ENCODE measurements around the gene CORO2A. TPM values are rescaled to one million over a fixed set of nuclear protein-coding genes. Genes with fewer than 3 reads are reported as not detected.
"Not testable (repeated sequence)": the region's sequence is repeated elsewhere in the genome, so short reads cannot be mapped to it uniquely, and the experiment has no call there.

Gene CORO2A
- total and polyA plus RNA-seq, 2 donors, result 5.1 to 7.5 TPM

GRCh38 chr9:98078895-98079294, 113.5 kb downstream of the CORO2A start:
- H3K4me1 ChIP-seq (ENCODE audit: control insufficient read depth in 2 of 2, insufficient read depth in 2 of 2, low read length in 2 of 2), result peaks cover 10 to 24% of the 10 kb centered on the region in 2 donors
- 96% methylated on average over 5 of the region's 5 CpGs for WGBS

DNA sequence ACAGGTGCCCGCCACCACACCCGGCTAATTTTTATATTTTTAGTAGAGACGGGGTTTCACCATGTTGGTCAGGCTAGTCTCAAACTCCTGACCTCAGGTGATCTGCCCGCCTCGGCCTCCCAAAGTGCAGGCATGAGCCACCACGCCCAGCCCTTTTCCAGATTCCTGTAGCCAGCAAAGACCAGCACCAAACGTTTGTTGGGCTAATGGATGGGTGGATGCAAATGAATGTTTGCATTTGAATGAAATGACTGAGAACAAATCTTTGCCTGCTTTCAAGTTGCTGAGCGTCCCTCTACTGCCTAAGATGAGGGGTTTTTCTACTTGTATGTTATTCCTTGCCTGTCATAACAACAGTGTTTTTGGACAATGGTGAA, 115.9 kb downstream of the CORO2A start:
- H3K27me3 ChIP-seq (ENCODE audit: control insufficient read depth in 2 of 2, insufficient read depth in 1 of 2, low read length in 1 of 2); H3K9me3 ChIP-seq (ENCODE audit: control insufficient read depth in 2 of 2, insufficient read depth in 1 of 2, low read length in 1 of 2); H3K27ac ChIP-seq (ENCODE audit: low read depth in 1 of 2, low read length in 1 of 2); DNase-seq (ENCODE audit: low read depth in 6 of 9, low spot score in 9 of 9); H3K4me3 ChIP-seq (ENCODE audit: low read length in 2 of 2): not testable (repeated sequence)
- Histone ChIP-seq H3K36me3 (ENCODE audit: control insufficient read depth in 2 of 2, insufficient read depth in 2 of 2, low read length in 1 of 2) (peaks cover 17 to 22% of the 10 kb centered on the region in 2 donors), H3K4me1 (ENCODE audit: control insufficient read depth in 2 of 2, insufficient read depth in 2 of 2, low read length in 2 of 2) (peaks cover 15 to 24% of the 10 kb centered on the region in 2 donors)
- WGBS, result 97% methylated on average over 8 of the region's 8 CpGs

More at GRCh38 chr9:98078895-98079294, 113.5 kb downstream of the CORO2A start:
- Histone ChIP-seq H3K27ac (ENCODE audit: low read depth in 1 of 2, low read length in 1 of 2) (no peak overlapping the region), H3K9me3 (ENCODE audit: control insufficient read depth in 2 of 2, insufficient read depth in 1 of 2, low read length in 1 of 2) (no peaks in the 10 kb centered on the region), H3K27me3 (ENCODE audit: control insufficient read depth in 2 of 2, insufficient read depth in 1 of 2, low read length in 1 of 2) (no peaks in the 10 kb centered on the region), H3K36me3 (ENCODE audit: control insufficient read depth in 2 of 2, insufficient read depth in 2 of 2, low read length in 1 of 2) (peaks cover 36 to 41% of the 10 kb centered on the region in 2 donors), H3K4me3 (ENCODE audit: low read length in 2 of 2) (no peak overlapping the region)
- DNase-seq (ENCODE audit: low read depth in 6 of 9, low spot score in 9 of 9), result no peak

DNA sequence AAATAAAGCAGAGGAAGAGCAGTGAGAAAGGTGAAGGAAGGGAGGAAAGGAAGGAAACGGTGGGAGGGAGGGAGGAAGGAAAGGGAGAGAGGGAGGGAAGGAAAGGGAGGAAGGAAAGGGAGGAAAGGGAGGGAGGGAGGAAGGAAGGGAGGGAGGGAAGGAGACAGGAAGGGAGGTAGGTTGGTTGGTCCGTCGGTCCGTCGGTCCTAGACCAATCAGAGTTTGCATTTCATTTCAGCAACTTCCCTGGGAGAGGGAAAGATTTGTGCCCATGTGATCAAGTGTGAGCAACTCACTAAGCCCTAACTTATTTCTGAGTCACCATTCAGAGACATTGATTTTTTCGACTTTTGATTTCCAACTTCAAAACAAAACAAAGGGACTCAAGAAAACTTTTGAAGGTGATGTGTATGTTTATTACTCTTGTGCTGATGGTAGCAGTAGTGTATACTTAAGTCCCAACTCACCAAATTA, 117.1 kb downstream of the CORO2A start:
- Histone ChIP-seq H3K27me3 (ENCODE audit: control insufficient read depth in 2 of 2, insufficient read depth in 1 of 2, low read length in 1 of 2) (no peaks in the 10 kb centered on the region), H3K36me3 (ENCODE audit: control insufficient read depth in 2 of 2, insufficient read depth in 2 of 2, low read length in 1 of 2) (peaks cover 8 to 11% of the 10 kb centered on the region in 2 donors), H3K9me3 (ENCODE audit: control insufficient read depth in 2 of 2, insufficient read depth in 1 of 2, low read length in 1 of 2) (no peaks in the 10 kb centered on the region), H3K4me3 (ENCODE audit: low read length in 2 of 2) (no peak overlapping the region), H3K27ac (ENCODE audit: low read depth in 1 of 2, low read length in 1 of 2) (peak overlapping the region; percentile 84 to 85), H3K4me1 (ENCODE audit: control insufficient read depth in 2 of 2, insufficient read depth in 2 of 2, low read length in 2 of 2) (peaks cover 15 to 24% of the 10 kb centered on the region in 2 donors)
- WGBS, result 79% methylated on average over 6 of the region's 6 CpGs
- DNase-seq (ENCODE audit: low read depth in 6 of 9, low spot score in 9 of 9), result no peak

DNA sequence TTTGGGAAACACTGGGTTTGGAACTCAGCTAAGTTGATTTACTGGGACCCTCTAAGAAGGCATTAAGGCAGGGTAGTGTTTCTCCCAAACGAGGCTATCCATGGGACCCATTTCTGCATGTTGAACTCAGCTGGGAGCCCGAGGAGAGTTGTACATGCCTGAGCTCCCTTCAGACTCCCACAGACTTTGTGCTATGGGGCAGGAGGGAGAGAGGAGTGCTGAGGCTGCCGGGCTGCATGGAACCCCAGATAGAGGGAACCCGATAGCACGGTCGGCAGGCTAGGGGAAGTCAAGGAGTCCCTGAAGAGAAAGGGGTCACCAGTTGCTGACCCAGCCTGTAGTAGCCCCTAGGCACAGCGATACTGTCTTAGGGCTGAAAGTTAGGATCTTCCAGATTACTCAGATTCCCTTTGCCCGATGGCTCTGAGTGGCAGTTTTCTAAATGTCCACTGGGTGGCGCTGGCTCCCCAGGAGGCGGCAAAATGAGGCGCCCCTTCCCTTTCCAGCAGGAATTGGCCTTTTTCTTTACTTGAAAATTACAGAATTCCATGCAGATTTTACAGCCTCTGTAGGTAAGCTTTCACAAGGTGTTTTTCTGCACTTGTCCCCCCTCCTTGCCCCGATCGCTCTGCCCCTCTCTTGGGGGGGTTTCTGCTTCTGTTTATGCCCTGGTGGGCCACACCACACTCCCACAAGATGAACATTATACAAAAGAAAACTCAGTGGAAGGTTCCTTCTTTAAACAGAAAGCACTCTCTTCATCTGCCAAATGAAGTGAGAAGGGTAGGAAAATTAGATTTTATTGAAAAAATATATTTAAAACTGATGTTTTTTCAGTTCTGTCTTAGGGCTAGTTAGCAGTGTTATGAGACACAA, 118.1 kb downstream of the CORO2A start:
- 50% methylated on average over 13 of the region's 13 CpGs for WGBS
- Histone ChIP-seq H3K36me3 (ENCODE audit: control insufficient read depth in 2 of 2, insufficient read depth in 2 of 2, low read length in 1 of 2) (peaks cover 6% of the 10 kb centered on the region in 2 donors), H3K4me3 (ENCODE audit: low read length in 2 of 2) (no peak overlapping the region), H3K4me1 (ENCODE audit: control insufficient read depth in 2 of 2, insufficient read depth in 2 of 2, low read length in 2 of 2) (peaks cover 15 to 24% of the 10 kb centered on the region in 2 donors), H3K9me3 (ENCODE audit: control insufficient read depth in 2 of 2, insufficient read depth in 1 of 2, low read length in 1 of 2) (no peaks in the 10 kb centered on the region), H3K27me3 (ENCODE audit: control insufficient read depth in 2 of 2, insufficient read depth in 1 of 2, low read length in 1 of 2) (no peaks in the 10 kb centered on the region), H3K27ac (ENCODE audit: low read depth in 1 of 2, low read length in 1 of 2) (peak overlapping the region; percentile 34 to 84)
- peak in 6 of 9 donors; percentile 46 to 79 (median 68) for DNase-seq (ENCODE audit: low read depth in 6 of 9, low spot score in 9 of 9)

DNA sequence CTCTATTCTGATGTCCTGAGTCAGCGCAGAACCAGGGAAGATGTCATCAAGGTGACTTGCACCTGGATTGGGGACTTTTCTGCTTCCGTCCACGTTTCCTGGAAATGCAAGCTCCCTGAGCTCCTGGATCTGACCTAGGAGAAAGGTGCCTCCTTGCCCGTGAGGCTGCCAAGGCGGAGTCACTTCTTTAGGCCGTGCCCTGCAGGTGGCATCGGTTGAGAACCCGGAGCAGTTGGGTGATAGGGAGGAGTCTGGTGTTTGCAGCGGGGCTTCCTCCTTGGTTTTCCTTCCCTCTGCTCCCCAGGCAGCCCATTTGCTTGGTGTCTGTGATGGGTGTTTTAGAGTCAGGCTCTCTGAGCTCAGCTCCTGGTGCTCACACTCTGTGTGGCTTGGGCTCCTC, 120.7 kb downstream of the CORO2A start:
- Histone ChIP-seq H3K4me1 (ENCODE audit: control insufficient read depth in 2 of 2, insufficient read depth in 2 of 2, low read length in 2 of 2) (peaks cover 15 to 24% of the 10 kb centered on the region in 2 donors), H3K27me3 (ENCODE audit: control insufficient read depth in 2 of 2, insufficient read depth in 1 of 2, low read length in 1 of 2) (no peaks in the 10 kb centered on the region), H3K36me3 (ENCODE audit: control insufficient read depth in 2 of 2, insufficient read depth in 2 of 2, low read length in 1 of 2) (no peaks in the 10 kb centered on the region), H3K9me3 (ENCODE audit: control insufficient read depth in 2 of 2, insufficient read depth in 1 of 2, low read length in 1 of 2) (no peaks in the 10 kb centered on the region), H3K4me3 (ENCODE audit: low read length in 2 of 2) (no peak overlapping the region), H3K27ac (ENCODE audit: low read depth in 1 of 2, low read length in 1 of 2) (no peak overlapping the region)
- DNase-seq (ENCODE audit: low read depth in 6 of 9, low spot score in 9 of 9), result no peak
- 63% methylated on average over 9 of the region's 9 CpGs for WGBS

Other genes with a start within 250 kb of the CORO2A start
- 44.7 TPM for gene ANP32B, start 209.3 kb downstream of the CORO2A start, total RNA-seq
- 191 TPM for gene ANP32B, start 209.3 kb downstream of the CORO2A start, polyA plus RNA-seq
- 36.3 TPM for gene NANS, start 135.9 kb downstream of the CORO2A start, total RNA-seq
- gene NANS, start 135.9 kb downstream of the CORO2A start, polyA plus RNA-seq, result 38.0 TPM
- gene TRIM14, start 73.4 kb downstream of the CORO2A start, total RNA-seq, result 12.7 TPM
- 16.4 TPM for gene TRIM14, start 73.4 kb downstream of the CORO2A start, polyA plus RNA-seq
- 2.5 TPM for gene TBC1D2, start 63.0 kb upstream of the CORO2A start, total RNA-seq
- gene TBC1D2, start 63.0 kb upstream of the CORO2A start, polyA plus RNA-seq, result 21.2 TPM